Measurements from ENCODE around the gene SPRR3.
"Not testable (repeated sequence)": the region's sequence is repeated elsewhere in the genome, so short reads cannot be mapped to it uniquely, and the experiment has no call there.

SPRR3 gene

GRCh38 chr1:152986578-152986977 lies 15.0 kb upstream of the SPRR3 start:
- DNase-seq = no peak

DNA sequence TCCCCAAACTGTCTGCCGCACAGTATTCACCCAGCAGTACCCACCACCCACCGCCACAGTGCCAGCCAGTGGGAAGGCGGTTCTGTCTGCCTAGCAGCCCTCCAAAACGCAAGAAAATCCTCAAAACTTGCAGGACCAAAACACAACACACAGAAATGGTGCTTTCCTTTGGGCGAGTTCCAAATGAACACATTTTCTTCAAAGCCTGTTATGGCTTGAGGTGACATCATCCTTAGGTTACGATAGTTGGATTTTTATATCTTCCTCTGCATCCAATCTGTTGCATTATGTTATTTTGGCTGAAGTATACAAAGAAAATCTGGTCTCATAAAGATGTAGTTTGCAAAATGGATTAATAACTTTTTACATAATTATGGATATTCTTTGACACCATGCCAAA lies 8.4 kb upstream of the SPRR3 start:
- no peak for DNase-seq

DNA sequence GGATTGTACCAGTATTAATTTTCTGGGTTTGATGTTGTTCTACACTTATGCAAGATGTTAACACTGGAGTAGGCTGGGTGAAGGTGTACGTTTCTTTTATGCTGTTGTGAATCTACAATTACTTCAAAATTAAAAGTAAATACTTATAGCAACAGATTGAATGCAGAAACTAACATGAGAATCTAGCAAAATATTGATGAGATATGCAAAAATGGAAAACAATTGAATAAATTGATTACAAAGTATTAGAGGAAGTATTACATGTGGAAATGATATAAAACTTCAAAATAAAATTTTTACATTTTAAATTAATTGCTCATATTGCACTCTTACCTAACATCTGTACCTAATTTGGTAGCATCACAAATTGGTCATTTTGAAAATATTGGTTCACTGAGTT lies 5.7 kb upstream of the SPRR3 start:
- DNase-seq = no peak

DNA sequence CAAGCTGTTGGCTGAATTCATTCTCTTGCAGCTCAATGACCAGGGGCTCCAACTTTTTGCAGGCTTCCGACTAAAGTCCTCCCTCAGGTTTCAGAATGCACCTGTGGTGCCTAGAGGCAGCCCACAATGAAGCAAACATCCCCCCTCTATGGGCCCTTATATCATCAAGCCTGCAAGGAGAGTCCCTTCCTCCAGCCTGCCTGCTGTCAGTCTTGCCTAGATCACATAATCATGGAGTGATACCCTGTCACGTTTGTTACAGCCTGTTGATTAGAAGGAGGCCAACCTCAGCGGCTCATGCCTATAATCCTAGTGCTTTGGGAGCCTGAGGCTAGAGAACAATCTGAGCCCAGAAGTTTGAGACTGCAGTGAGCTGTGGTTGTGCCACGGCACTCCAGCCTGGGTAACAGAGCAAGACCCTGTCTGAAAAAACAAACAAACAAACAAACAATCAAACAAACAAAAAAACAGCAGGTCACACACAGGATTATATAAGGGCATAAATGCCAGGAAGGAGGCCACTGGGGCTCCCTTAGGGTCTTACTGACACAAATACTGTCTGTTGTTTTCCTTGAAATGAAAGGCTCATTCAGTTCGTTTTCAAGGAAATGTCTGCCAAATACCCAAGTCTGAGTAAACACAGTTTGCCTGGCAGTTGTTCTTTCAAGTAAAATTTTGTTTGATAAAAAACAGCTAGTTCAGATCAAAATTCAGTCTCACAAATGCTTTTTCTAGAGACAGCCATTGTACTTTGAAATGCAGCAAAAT lies 4.7 kb upstream of the SPRR3 start:
- DNase-seq = no peak

DNA sequence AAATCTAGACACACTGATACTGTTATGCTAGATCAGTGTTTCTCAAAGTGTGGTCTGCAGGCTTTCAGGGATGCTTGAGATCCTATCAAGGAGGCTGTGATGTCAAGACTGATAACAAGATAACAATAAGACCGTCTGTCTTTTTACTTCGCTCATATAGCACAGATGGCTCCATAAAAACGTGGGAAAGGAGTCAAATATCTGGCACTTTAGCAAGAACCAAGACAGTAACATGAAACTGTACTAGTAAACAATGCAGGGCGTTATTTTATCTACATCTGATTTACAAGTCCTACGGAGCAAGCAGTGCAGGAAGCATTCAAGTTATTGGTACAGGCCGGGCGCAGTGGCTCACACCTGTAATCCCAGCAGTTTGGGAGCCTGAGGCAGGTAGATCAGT lies 3.6 kb upstream of the SPRR3 start:
- no peak for DNase-seq

- no peak for DNase-seq
These were observed 3.1 kb upstream of the SPRR3 start for GRCh38 chr1:152998476-152998875.

DNA sequence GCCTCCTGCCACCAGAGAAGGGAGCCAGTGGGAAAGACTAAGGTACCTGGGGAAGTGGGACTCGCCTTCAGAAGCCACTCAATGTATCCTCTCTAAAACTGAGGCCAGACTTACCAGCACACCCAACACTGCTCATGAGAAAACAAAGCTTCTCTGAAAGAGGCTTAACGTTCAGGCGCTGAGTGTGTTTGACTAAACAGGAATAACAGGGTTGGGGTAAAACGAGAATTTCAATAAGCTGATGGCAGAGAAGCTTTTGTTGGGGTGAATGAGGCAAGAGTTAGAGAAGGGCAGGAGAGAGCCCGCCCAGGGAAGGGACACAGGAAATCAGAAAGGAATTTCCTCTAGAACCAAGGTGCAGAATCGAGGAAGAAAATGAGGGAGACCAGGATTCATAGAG lies 1.7 kb upstream of the SPRR3 start:
- DNase-seq = no peak

DNA sequence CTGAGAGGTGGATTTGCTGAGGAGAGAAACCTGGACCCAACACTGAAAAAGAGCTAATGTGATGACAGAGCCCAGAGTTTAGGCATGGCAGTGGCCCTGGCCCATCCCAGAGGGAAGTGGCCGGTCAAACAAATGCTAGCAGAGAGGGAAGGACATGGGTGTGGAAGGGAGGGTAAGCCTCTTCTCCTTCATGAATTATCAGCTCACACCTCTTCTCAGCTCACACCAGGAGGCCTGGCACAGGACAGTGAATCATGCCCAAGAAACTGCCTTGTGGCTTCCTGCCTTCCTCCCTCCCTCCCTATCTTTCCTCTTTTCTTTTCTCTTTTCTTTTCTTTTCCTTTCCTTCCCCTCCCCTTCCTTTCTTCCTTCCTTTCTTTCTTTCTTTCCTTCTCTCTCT lies 1.3 kb upstream of the SPRR3 start:
- DNase-seq = no peak

- not testable (repeated sequence) for DNase-seq
These were observed 9.7 kb downstream of the SPRR3 start for GRCh38 chr1:153011235-153011758.

GRCh38 chr1:153021829-153022228 lies 20.3 kb downstream of the SPRR3 start:
- not testable (repeated sequence) for DNase-seq

- DNase-seq = not testable (repeated sequence)
These were observed 20.8 kb downstream of the SPRR3 start for GRCh38 chr1:153022340-153022739.

DNA sequence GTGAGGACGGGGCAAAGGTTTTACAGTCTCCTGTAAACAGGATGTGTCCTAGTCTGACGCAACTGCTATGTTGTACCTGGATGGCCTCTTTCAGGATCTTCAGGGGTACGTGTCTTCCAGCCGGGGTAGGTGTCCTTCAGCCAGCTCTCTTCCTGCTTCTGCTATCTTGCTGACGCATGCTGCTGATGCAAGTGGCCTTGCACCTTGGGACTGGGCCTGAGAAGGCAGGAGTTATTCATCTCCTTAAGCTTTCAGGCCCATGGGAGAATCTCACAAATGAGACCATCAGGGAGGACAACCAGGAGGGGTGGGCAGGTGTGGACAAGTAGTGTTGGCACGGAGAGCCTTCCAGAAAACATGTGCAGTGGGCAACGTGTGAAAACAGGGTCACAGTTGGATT lies 21.6 kb downstream of the SPRR3 start:
- no peak for DNase-seq

DNA sequence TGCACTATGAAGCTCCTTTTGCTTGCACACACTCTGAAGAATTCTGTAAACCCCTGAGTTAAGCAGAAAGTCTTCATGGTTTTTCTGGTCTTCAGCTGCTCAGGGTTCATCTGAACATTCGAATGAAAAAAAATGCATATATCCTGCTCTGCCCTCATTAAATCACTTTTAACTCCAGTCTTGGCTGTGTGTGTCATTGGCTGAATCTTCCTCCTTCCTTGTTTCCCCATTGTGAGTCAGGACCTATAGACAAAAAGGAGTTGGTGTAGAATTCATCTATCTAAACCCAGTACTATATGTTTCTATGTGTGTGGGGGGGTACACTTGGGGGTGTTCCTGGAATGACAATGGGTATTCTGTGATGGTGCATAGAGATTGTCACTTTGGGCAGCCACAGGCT lies 22.9 kb downstream of the SPRR3 start:
- DNase-seq = no peak

DNA sequence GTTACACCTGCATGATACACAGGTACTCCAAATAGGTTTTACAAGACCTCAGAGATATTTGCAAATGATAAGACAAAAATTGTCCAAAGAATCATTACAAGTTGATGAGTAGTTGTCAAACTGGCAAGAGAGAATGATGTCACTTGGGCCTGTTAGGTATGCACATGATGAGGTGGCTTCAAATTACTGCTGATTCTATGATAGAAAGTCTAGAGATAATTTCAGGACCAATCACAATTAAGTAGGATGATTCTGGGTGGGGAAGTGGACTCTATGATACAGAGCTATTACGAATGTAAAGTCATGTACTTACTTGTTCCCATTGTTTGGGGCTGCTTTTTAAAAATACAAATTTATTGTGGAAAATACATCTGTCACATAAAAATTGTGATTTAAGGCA lies 24.2 kb downstream of the SPRR3 start:
- DNase-seq = no peak

DNA sequence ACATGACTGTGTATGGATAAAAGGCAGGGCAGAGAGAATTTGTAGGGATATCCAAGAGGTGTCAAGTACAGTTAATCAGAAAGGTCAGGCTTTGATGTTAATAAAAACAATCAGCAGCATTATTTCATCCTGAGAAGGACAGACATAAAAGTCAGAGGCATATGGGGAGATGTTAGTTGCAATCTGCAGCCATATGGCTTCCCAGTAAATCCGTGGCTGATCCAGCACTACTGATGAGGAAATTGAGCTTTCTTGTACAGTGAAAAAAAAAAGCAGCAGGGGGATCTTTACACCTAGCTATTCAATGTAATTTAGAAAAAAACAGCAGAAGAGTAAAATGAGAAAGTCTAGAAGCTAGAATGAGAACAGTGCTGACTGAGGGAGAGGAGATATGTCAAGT lies 27.2 kb downstream of the SPRR3 start:
- no peak for DNase-seq

- no peak for DNase-seq
These were observed 29.3 kb downstream of the SPRR3 start, which contains the start of gene SPRR1B for GRCh38 chr1:153030895-153031294. Gene SPRR1B, plus strand, starts transcription at chr1:153031203. Its CDS starts 1,143 bp downstream, at chr1:153032346.

GRCh38 chr1:153032073-153032472 lies 30.5 kb downstream of the SPRR3 start:
- no peak for DNase-seq

DNA sequence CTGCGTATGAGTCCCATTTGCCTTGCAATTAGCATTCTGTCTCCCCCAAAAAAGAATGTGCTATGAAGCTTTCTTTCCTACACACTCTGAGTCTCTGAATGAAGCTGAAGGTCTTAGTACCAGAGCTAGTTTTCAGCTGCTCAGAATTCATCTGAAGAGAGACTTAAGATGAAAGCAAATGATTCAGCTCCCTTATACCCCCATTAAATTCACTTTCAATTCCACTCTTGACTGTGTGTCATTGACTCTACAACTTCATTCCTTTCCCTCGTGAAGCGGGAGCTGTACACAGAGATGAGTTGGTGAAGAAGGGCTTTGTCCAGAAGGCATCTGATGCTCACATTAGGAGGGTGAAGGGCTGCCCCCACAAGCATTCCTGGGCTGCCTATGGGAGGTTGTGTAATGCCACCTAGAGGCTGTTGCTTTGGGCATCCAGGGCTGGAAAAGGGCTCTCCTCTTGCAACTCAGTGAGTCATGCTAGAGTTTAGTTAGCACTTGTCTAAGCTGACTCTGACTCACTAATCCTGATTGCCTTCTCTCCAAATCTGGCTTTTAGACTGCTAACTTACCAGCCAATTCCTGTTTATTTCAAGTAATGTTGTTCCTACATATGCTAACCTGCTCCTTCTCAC lies 31.2 kb downstream of the SPRR3 start:
- no peak for DNase-seq

DNA sequence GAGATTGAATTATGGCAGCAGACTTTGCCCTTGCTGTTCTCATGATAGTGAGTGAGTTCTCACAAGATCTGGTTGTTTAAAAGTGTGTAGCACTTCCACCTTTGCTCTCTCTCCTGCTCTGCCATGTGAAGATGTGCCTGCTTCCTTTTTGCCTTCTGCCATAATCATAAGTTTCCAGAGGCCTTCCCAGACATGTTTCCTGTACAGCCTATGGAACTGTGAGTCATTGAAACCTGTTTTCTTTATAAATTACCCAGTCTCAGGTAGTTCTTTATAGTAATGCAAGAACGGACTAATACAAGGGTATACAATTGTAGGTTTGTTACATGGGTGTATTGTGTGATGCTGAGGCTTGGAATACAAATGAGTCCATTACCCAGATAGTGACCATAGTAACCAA lies 33.7 kb downstream of the SPRR3 start:
- DNase-seq = no peak

- DNase-seq = no peak
These were observed 39.5 kb downstream of the SPRR3 start, which contains the start of gene SPRR2D for GRCh38 chr1:153040950-153041631. Gene SPRR2D, minus strand, starts transcription at chr1:153041120. Its CDS starts 774 bp downstream, at chr1:153040346.

DNA sequence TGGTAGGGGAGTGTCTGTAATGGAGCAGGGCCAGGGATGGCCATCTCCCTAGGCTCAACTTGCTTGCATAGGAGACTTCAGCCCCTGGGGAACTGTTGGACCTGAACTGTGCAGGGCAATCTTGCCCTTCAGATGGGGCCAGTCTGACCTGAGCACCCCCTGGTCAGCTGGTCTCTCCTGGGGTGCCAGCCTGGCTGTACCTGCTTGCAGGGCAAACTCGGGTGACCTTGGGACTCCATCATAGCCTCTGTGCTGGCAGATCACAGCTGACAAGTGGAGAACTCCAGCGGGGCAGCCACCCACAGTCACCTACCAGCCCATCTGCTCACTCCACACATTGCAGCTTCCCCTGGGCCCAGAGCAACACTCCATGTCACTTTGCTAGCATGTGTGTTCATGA lies 47.7 kb downstream of the SPRR3 start:
- no peak for DNase-seq

Data from CD4-positive, alpha-beta T cell treated with Interleukin-4 for 1 hour (primary cell).